GM19372 (cell line): Measurements from ENCODE around the gene SECTM1.

Experiments used
- ATAC-seq: cut with Tn5 transposase; IDR thresholded peaks from one replicate; pipeline ENCODE4 v1.9.1; 2021; ENCODE audit warnings: mild to moderate bottlenecking, low read depth, moderate library complexity; ENCODE audit not compliant: unreplicated experiment

Gene SECTM1

DNA sequence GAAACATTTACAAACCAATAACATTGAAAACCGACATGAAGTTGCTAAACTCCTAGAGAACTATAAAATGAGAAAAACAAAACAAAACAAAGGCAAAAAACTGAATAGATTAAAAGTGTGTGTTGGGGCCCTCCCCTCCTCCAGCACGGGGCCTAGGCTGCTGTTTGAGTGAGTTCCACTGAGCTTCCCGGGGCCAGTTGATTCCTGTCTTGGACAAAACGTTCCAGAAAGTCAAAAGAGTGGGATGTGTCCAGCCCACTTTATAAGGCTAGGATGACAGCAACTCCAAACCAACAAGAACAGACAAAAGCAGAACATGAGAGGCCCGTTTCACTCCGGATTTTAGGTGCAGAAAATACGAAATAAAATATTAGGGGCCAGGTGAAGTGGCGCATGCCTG lies 48.4 kb downstream of the SECTM1 start:
- no peak for ATAC-seq

- ATAC-seq: no peak
Measured at GRCh38 chr17:82283208-82283749, 50.3 kb downstream of the SECTM1 start.

DNA sequence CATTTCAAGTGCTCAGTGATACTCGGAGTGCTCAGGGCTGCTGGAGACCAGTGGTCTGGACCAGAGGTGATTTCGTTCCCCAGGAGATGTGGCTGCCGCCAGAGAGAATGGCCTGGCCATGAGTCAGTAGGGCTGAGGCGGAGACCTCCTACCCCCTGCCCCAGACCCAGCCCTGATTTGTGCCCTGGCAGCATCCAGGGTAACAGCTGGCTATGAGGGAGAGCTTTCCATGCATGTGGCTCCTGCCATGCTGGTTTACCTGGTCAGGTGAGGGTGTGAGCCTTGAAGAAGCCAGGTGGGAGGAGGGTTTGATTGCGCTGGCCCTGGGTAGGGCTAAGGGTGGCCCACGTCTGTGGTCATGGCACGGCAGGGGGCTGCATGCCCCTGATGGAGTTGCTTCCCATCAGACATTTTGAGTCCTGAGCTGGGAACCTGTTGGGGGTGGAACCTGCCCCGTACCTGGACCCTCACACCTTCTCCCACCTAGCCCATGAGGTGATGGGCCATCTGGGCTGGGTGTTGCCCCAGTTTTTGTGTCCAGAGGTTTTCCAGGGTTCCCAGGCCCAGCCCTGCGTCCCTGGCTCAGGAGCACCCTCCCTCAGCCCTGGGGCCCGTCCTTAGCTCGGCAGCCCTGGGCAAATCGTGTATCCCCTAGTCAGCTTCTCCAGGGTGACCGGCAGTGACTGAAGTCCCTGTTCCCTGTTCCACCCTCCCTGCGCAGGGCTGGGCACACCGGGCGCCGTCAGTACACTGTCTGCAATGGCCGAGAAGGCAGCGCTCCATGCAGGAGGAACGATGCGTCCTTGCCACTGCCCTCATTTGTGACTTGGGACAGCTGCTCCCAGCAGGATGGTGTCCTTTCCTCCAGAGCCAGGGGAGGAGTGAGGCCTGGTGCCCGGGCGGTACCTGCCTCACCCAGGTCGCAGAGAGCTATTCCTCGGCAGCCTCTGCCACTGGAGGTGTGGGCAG lies 51.0 kb downstream of the SECTM1 start:
- no peak for ATAC-seq

- ATAC-seq: no peak
Measured at GRCh38 chr17:82281502-82282238, 51.9 kb downstream of the SECTM1 start.

DNA sequence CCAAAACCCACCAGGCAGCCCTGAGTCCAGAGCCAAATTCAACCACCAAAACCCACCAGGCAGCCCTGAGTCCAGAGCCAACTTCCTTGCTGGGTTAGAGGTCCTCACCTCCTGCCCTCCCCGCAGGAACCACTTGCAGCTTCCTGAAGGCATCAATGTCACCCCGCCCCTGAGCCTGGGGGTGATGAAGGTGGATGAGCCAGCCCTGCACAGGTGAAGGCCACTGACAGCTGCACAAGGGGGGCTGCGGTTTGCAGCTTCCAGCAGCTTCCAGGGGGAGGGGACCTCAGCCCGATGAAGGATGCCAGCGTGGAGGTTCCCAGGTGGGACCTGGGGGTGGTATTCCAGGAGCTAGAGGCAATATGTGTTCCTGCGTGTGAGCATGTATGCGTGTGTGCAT lies 52.5 kb downstream of the SECTM1 start:
- ATAC-seq: no peak

DNA sequence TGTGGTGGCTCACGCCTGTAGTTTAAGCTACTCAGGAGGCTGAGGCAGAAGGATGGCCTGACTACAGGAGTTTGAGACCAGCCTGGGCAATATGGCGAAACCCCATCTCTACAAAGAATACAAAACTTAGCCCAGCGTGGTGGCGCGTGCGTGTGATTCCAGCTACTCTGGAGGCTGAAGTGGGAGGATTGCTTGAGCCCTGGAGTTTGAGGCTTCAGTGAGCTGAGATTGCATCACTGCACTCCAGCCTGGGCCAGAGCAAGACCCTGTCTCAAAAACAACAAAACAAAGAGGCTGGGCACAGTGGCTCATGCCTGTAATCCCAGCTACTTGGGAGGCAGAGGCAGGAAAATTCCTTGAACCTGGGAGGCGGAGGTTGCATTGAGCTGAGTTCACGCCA lies 53.0 kb downstream of the SECTM1 start:
- no peak for ATAC-seq

DNA sequence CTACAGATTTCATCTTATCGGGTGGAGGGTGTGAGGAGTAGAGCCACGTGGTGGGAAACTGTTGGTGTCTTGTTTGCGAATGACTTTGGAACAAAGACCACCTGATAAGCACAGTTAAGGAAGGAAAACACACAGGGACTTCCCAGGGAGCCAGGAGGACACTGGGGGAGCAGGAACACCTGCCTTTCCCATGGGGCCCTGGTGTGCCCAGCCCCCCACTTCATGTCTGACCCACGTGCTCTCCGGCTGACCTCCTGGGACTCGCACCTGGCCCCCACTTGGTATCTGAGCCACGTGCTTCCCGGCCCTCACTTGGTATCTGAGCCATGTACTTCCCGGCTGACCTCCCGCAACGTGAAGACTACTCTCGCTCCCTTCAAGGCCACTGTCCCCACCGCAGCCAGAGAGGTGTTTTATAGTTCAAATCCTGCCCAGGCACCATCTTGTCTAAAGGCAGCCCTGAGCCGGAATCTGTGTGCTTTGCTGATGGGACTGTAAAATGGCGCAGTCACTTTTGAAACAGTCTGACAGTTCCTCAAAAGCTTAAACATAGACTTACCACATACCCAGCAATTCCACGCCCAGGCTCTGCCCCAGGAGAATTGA lies 54.7 kb downstream of the SECTM1 start:
- ATAC-seq: no peak

- no peak for ATAC-seq
Measured at GRCh38 chr17:82278308-82278707, 55.3 kb downstream of the SECTM1 start.

GRCh38 chr17:82277851-82278250 lies 55.7 kb downstream of the SECTM1 start:
- ATAC-seq: no peak

- no peak for ATAC-seq
Measured at GRCh38 chr17:82276938-82277337, 56.6 kb downstream of the SECTM1 start.

DNA sequence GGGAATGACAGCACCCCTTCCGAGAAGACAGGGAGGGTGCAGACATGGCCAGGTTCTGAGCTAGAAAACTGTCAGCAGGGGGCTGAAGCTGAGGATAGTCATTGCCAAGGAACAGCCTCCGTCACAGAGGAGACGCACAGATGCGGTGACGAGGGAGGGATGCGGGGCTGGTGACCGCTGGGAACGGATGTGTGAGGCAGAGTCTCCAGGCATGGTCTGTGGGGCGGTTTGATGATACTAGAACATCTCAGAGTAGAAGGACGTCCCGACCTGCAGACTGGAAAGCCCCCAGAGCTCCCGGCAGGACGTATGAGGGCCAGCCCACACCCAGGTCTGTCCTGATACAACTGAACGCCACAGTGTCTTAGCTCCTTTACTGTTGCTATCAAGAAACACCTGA lies 58.2 kb downstream of the SECTM1 start:
- ATAC-seq: no peak

GRCh38 chr17:82274134-82275020 lies 59.2 kb downstream of the SECTM1 start:
- no peak for ATAC-seq

GRCh38 chr17:82273327-82274133 lies 60.0 kb downstream of the SECTM1 start, which contains the start of gene CSNK1D:
Gene CSNK1D (minus strand): TSS chr17:82273700. CDS start chr17:82273381, 319 bp downstream.
- ATAC-seq: peak; percentile 74

GRCh38 chr17:82272495-82273326 lies 60.9 kb downstream of the SECTM1 start:
- ATAC-seq: no peak

DNA sequence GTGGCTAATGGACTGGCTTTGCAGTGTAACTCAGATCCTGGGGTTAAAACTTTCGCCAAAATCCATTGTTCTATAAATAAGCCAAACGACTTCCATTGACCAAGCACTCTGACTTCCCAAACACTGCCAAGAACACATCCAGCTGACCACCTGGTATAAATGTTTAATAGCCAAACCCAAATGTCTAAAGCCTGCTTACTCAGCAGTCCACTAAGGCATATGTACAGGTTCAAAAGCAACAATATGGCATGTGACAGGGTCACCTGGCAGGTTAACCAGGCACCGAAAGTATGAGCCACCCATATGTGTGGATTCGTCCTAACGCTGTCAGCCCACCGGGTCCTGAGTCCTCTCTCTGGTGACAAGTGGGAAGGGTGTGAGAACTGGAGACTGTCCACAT lies 62.2 kb downstream of the SECTM1 start:
- no peak for ATAC-seq
